Tibial nerve (tissue), 4 donors: ENCODE data around the gene PRKAG2. TPM values are rescaled to one million over a fixed set of nuclear protein-coding genes. Genes with fewer than 3 reads are reported as not detected.

Source experiments
- DNase-seq, 2 donors: peaks; one replicate each; pipeline ENCODE4 v3.0.0-alpha.2; 2019; ENCODE audit warnings: low spot score in 2 of 2
- H3K27ac ChIP-seq, 4 donors: fragments of 200-600 bp; sonication (generic) in 3 of 4; one replicate each; pipeline ENCODE4 v1.5.1; 2017 to 2019; ENCODE audit warnings: mild to moderate bottlenecking in 1 of 4
- H3K27me3 ChIP-seq, 2 donors: fragments of 200-600 bp; sonication (generic) in 1 of 2; one replicate each; pipeline versions ENCODE4 v1.5.1 to v1.6.0; 2017 to 2019
- H3K36me3 ChIP-seq, 3 donors: fragments of 200-600 bp; sonication (generic); one replicate each; pipeline ENCODE4 v1.5.1; 2018 to 2019
- H3K4me1 ChIP-seq, 4 donors: fragments of 200-600 bp; sonication (generic) in 3 of 4; one replicate each; pipeline ENCODE4 v1.5.1; 2017 to 2019
- H3K4me3 ChIP-seq, 4 donors: fragments of 200-600 bp; sonication (generic) in 3 of 4; one replicate each; pipeline ENCODE4 v1.5.1; 2017 to 2019; ENCODE audit warnings: mild to moderate bottlenecking in 1 of 4, moderate library complexity in 1 of 4
- H3K9me3 ChIP-seq, 4 donors: fragments of 200-600 bp; sonication (generic) in 3 of 4; one replicate each; pipeline ENCODE4 v1.5.1; 2017 to 2019
- CTCF ChIP-seq, 5 experiments: fragments of 200-600 bp in 3 of 5; fragments of 450-650 bp in 2 of 5; sonication (generic) in 3 of 5; IDR thresholded peaks; one replicate each; pipeline ENCODE4 v1.5.1; 2016 to 2019; ENCODE audit warnings: antibody characterized with exemption in 5 of 5, mild to moderate bottlenecking in 3 of 5, moderate library complexity in 2 of 5
- EP300 ChIP-seq, 2 donors: sonication (generic); formaldehyde crosslinking; IDR thresholded peaks; one replicate each; pipeline ENCODE4 v1.6.1; 2017; ENCODE audit warnings: antibody characterized with exemption in 2 of 2, mild to moderate bottlenecking in 1 of 2
- POLR2A ChIP-seq, 2 donors: fragments of 450-650 bp; IDR thresholded peaks; one replicate each; pipeline ENCODE4 v1.6.1; 2017; ENCODE audit warnings: antibody characterized with exemption in 2 of 2, mild to moderate bottlenecking in 2 of 2, moderate library complexity in 2 of 2
- WGBS, 2 donors: methylation state at CpG; one replicate each; pipeline ENCODE4 v1.1.5; 2018; 5-methylcytosine and 5-hydroxymethylcytosine counted together
- total RNA-seq, 4 donors: library from RNA; depleted of rRNA; stranded (reverse); fragments of >200 nt; gene quantifications; one replicate each; pipeline ENCODE4 v1.1.0, GENCODE V29; 2016

PRKAG2 gene
- total RNA-seq, 4 donors from 2014 or later, result 24.5 to 82.6 (median 38.3) TPM

GRCh38 chr7:151924001-151924400 lies 47.1 kb upstream of the PRKAG2 start:
- Histone ChIP-seq H3K9me3 (no peaks in the 10 kb centered on the region), H3K27me3 (peaks cover 0 to 8% of the 10 kb centered on the region in 2 donors), H3K27ac (peak overlapping the region; percentile 22 to 77 (median 56)), H3K4me1 (peaks cover 0 to 9% (median 0%) of the 10 kb centered on the region in 4 donors), H3K4me3 (no peak overlapping the region), H3K36me3 (no peaks in the 10 kb centered on the region)
- 86 to 87% methylated on average over 9 of the region's 9 CpGs for WGBS, 2 donors
- TF ChIP-seq POLR2A (IDR thresholded peaks at IDR 0.05) (no peak), CTCF (IDR thresholded peaks at IDR 0.05) (no peak), EP300 (IDR thresholded peaks at IDR 0.05) (no peak)
- no peak for DNase-seq

DNA sequence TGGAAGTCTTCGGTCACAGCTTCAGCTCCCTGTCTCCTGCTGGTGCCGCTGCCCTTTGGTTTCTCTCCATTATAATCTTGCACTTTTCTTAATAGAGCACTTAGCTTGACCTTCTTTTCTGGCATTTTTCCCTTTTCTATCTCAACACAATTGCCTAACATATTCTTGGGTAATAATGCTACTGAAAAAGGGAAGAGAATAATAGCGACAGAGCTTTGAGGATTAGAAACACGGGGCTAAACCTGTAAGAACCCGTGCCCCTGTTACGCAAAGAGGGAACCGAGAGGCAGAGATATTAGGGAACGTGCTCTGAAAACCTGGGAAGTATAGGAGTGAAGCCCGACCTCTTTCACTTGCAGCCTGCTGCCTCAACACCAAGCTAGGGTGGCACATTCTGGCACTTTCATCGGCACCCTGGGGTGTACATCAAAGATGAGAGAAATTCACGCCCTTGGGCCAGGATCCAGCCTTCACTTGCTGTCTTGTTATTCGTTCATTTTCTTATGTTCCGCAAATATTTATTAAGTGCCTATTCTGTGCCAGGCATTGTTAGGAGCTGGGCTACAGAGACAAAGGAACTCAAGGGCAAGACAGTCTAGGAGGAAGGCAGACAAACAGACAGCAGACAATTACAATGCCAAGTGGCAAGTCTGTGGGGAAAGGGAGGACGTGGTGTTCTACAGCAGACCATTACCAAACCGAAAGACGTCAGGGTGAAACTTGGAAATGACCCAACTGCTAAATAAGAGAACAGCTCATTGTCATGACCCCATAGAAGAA lies 46.4 kb upstream of the PRKAG2 start:
- TF ChIP-seq EP300 (IDR thresholded peaks at IDR 0.05) (peak; percentile 75 to 81), POLR2A (IDR thresholded peaks at IDR 0.05) (no peak)
- Histone ChIP-seq H3K4me3 (no peak overlapping the region), H3K27ac (peak overlapping the region in 3 of 4 donors; percentile 22 to 77 (median 74)), H3K36me3 (no peaks in the 10 kb centered on the region), H3K27me3 (peaks cover 0 to 2% of the 10 kb centered on the region in 2 donors), H3K4me1 (peaks cover 0 to 16% (median 0%) of the 10 kb centered on the region in 4 donors), H3K9me3 (no peaks in the 10 kb centered on the region)
- WGBS, 2 donors, result 59 to 61% methylated on average over 16 of the region's 16 CpGs
- DNase-seq, result peak in 1 of 2 donors; percentile 70

- 92 to 94% methylated on average over 13 of the region's 13 CpGs for WGBS, 2 donors
- no peak for DNase-seq
- Histone ChIP-seq H3K4me1 (peaks cover 0 to 26% (median 0%) of the 10 kb centered on the region in 4 donors), H3K4me3 (no peak overlapping the region), H3K9me3 (no peaks in the 10 kb centered on the region), H3K27me3 (no peaks in the 10 kb centered on the region), H3K36me3 (no peaks in the 10 kb centered on the region), H3K27ac (no peak overlapping the region)
- TF ChIP-seq POLR2A (IDR thresholded peaks at IDR 0.05) (no peak), EP300 (IDR thresholded peaks at IDR 0.05) (no peak), CTCF (IDR thresholded peaks at IDR 0.05) (no peak)
These were observed 44.5 kb upstream of the PRKAG2 start for GRCh38 chr7:151921451-151921850.

- Histone ChIP-seq H3K9me3 (no peaks in the 10 kb centered on the region), H3K4me1 (peaks cover 0 to 26% (median 0%) of the 10 kb centered on the region in 4 donors), H3K36me3 (no peaks in the 10 kb centered on the region), H3K4me3 (no peak overlapping the region), H3K27ac (no peak overlapping the region), H3K27me3 (no peaks in the 10 kb centered on the region)
- TF ChIP-seq EP300 (IDR thresholded peaks at IDR 0.05) (no peak), POLR2A (IDR thresholded peaks at IDR 0.05) (no peak), CTCF (IDR thresholded peaks at IDR 0.05) (no peak)
- 100% methylated on average over 1 of the region's 1 CpG for WGBS, 2 donors
- DNase-seq, result no peak
These were observed 43.6 kb upstream of the PRKAG2 start for GRCh38 chr7:151920488-151920887.

- Histone ChIP-seq H3K27ac (no peak overlapping the region), H3K9me3 (peaks cover 0 to 3% (median 0%) of the 10 kb centered on the region in 4 donors), H3K4me1 (peaks cover 0 to 26% (median 0%) of the 10 kb centered on the region in 4 donors), H3K27me3 (no peaks in the 10 kb centered on the region), H3K4me3 (no peak overlapping the region), H3K36me3 (no peaks in the 10 kb centered on the region)
- TF ChIP-seq EP300 (IDR thresholded peaks at IDR 0.05), result no peak
- no peak for TF ChIP-seq CTCF (IDR thresholded peaks at IDR 0.05)
- 82 to 90% methylated on average over 8 of the region's 8 CpGs for WGBS, 2 donors
- DNase-seq, result no peak
These were observed 42.7 kb upstream of the PRKAG2 start for GRCh38 chr7:151919595-151919994.
